ENCODE data around the gene FOXN1.

DNA sequence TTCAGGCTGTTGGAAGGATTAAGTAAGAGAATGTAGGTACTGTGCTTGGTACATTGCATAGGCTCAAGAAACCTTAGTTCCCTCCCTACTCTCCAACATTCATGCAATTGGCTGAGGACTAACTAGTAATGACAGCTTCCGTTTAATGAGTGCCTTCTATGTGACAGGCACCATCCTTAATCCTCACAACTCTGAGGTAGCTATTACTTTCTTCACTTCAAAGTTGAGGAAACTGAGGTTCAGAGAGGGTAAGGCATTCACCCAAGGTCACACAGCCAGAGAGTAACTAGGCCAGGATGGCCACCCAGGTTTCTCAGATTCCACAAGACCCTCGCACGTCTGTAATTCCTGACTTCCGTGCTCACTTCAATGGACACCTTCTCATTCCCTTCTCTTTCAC, 24.1 kb downstream of the FOXN1 start:
- TF ChIP-seq EZH2 (IDR thresholded peaks at IDR 0.05; ENCODE audit: low read length, unreplicated experiment) (no peak), CTCF (conservative IDR thresholded peaks at IDR 0.05; ENCODE audit: low read depth, low read length) (no peak), EZH2phosphoT487 (IDR thresholded peaks at IDR 0.05; ENCODE audit: borderline replicate concordance, low read length) (no peak)

Data from PC-3 (cell line).